Ishikawa (cell line): ENCODE measurements around the gene TMEM14C.

Experiments used
- CEBPB ChIP-seq: IDR thresholded peaks from 2 replicates; pipeline ENCODE4 v1.6.1; 2012
- CREB1 ChIP-seq: IDR thresholded peaks from 2 replicates; pipeline ENCODE4 v1.6.1; 2012; ENCODE audit warnings: low read depth
- EGR1 ChIP-seq: IDR thresholded peaks from 2 replicates; pipeline ENCODE4 v1.6.1; 2012
- EP300 ChIP-seq: IDR thresholded peaks from 2 replicates; pipeline ENCODE4 v1.6.1; 2012; ENCODE audit warnings: borderline replicate concordance
- NFIC ChIP-seq: IDR thresholded peaks from 2 replicates; pipeline ENCODE4 v1.6.1; 2012
- RAD21 ChIP-seq: IDR thresholded peaks from 2 replicates; pipeline ENCODE4 v1.6.1; 2012; ENCODE audit warnings: low read depth
- TCF12 ChIP-seq: IDR thresholded peaks from 2 replicates; pipeline ENCODE4 v1.6.1; 2012; ENCODE audit warnings: low read depth
- TEAD4 ChIP-seq: IDR thresholded peaks from 2 replicates; pipeline ENCODE4 v1.6.1; 2012
- YY1 ChIP-seq: IDR thresholded peaks from 2 replicates; pipeline ENCODE4 v1.6.1; 2012; ENCODE audit warnings: low read depth

GRCh38 chr6:10719964-10720264 is 3.0 kb upstream of the TMEM14C start:
- TF ChIP-seq RAD21 (no peak), YY1 (no peak), CEBPB (no peak), EP300 (no peak), CREB1 (no peak), TCF12 (no peak), TEAD4 (no peak), EGR1 (no peak), NFIC (no peak)
